ENCODE data around the gene SLC9A9. TPM values are rescaled to one million over a fixed set of nuclear protein-coding genes. Genes with fewer than 3 reads are reported as not detected.
A peak's percentile ranks its signal among the peaks of the same experiment; 100 is the strongest.

The SLC9A9 gene
- total RNA-seq, 3 donors from 2014 or later, result 6.2 to 17.3 (median 7.8) TPM

DNA sequence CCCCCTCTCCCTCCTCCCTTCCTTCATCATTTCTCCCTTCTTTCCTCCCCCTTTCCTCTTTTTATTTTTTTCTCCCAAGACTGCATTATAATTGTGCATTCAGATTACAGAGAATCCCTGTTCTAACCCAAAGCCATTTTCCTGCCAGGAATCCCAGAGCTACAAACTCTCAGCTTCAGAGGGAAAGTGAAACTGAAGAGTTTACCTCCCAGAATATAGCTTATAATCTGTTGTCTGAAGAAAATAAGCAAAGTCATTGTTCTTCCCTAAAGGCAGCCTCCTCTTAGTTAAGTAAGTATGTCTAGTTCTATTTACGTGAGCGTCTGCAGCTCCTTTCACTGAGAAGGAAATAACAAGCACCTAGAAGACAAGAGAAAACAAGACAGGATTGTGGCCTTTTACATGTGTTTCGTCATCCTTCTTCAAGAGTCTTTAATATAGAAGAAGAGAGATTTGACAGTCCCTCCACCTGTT is 631.5 kb downstream of the SLC9A9 start:
- H3K27ac ChIP-seq, result peak overlapping the region; percentile 30 to 64
- TF ChIP-seq, protein P1, sequence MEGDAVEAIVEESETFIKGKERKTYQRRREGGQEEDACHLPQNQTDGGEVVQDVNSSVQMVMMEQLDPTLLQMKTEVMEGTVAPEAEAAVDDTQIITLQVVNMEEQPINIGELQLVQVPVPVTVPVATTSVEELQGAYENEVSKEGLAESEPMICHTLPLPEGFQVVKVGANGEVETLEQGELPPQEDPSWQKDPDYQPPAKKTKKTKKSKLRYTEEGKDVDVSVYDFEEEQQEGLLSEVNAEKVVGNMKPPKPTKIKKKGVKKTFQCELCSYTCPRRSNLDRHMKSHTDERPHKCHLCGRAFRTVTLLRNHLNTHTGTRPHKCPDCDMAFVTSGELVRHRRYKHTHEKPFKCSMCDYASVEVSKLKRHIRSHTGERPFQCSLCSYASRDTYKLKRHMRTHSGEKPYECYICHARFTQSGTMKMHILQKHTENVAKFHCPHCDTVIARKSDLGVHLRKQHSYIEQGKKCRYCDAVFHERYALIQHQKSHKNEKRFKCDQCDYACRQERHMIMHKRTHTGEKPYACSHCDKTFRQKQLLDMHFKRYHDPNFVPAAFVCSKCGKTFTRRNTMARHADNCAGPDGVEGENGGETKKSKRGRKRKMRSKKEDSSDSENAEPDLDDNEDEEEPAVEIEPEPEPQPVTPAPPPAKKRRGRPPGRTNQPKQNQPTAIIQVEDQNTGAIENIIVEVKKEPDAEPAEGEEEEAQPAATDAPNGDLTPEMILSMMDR (IDR thresholded peaks at IDR 0.05), result no peak
- TF ChIP-seq POLR2AphosphoS5 (IDR thresholded peaks at IDR 0.05), result no peak
- TF ChIP-seq POLR2A (IDR thresholded peaks at IDR 0.05), result no peak
- H3K9me3 ChIP-seq, result no peaks in the 10 kb centered on the region
- no peak for DNase-seq (ENCODE audit: low spot score in 2 of 2)
- no peaks in the 10 kb centered on the region for H3K4me1 ChIP-seq
- intact Hi-C loops (cut with DNase I; ENCODE audit: low total_unique reads), result no loop called here
- peak overlapping the region in 1 of 3 donors; percentile 36 for H3K4me3 ChIP-seq
- H3K36me3 ChIP-seq, result no peaks in the 10 kb centered on the region
- no peaks in the 10 kb centered on the region for H3K27me3 ChIP-seq

Other genes starting within 250 kb of the SLC9A9 start
- gene DIPK2A, start 123.4 kb upstream of the SLC9A9 start, total RNA-seq, result 10 to 100 TPM; 19.8 to 39.4 (median 30.2) TPM

Measured in breast epithelium (tissue), 4 donors.